Parathyroid adenoma (tissue), 2 donors: ENCODE data around the gene DACH1.

Source experiments
- H2AFZ ChIP-seq: fragments of 300-600 bp; sonication (generic); one replicate; pipeline ENCODE4 v1.7.0; 2017; ENCODE audit warnings: antibody characterized with exemption, mild to moderate bottlenecking
- H3K27ac ChIP-seq: fragments of 300-600 bp; sonication (generic); one replicate; pipeline ENCODE4 v1.7.0; 2017
- H3K27me3 ChIP-seq: fragments of 300-600 bp; sonication (generic); one replicate; pipeline ENCODE4 v1.7.0; 2017; ENCODE audit warnings: low read length; ENCODE audit not compliant: control insufficient read depth, insufficient read depth
- H3K36me3 ChIP-seq: fragments of 300-600 bp; sonication (generic); one replicate; pipeline ENCODE4 v1.7.0; 2017; ENCODE audit warnings: low read length; ENCODE audit not compliant: control insufficient read depth, insufficient read depth
- H3K4me1 ChIP-seq: fragments of 300-600 bp; sonication (generic); one replicate; pipeline ENCODE4 v1.7.0; 2017; ENCODE audit warnings: control low read depth
- H3K4me2 ChIP-seq: fragments of 300-600 bp; sonication (generic); one replicate; pipeline ENCODE4 v1.7.0; 2017; ENCODE audit warnings: low read length
- H3K4me3 ChIP-seq: fragments of 300-600 bp; sonication (generic); one replicate; pipeline ENCODE4 v1.7.0; 2017; ENCODE audit warnings: low read depth, low read length
- H3K79me2 ChIP-seq: fragments of 300-600 bp; sonication (generic); one replicate; pipeline ENCODE4 v1.7.0; 2017; ENCODE audit warnings: control low read depth
- H3K9ac ChIP-seq: fragments of 300-600 bp; sonication (generic); one replicate; pipeline ENCODE4 v1.7.0; 2017; ENCODE audit warnings: mild to moderate bottlenecking
- H3K9me3 ChIP-seq: fragments of 300-600 bp; sonication (generic); one replicate; pipeline ENCODE4 v1.7.0; 2017; ENCODE audit warnings: low read length; ENCODE audit not compliant: control insufficient read depth
- TF ChIP-seq, protein P1 (sequence below): fragments of 300-600 bp; sonication (generic); IDR thresholded peaks from one replicate; pipeline ENCODE4 v1.7.0; 2017; ENCODE audit warnings: antibody characterized with exemption, mild to moderate bottlenecking
- donor health status: primary hyperparathyroidism.

The DACH1 gene

DNA sequence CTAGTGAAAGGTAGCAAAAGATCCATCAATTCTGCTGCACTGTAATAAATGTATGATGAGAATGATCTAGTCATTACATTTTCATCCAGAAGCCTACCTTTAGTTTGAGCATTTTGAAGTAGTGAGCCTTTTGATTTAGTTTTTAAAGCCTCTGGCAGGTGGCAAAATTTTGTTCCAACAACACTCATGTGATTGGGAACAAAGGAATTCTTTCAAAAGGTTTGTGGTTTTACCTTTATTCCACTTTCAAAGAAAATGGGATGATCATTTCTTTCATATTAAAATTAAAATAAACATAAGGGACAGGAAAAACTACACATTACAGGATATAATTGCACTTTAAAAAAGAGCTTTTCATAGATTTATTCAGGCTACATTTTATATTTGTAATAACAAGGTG is 260.2 kb downstream of the DACH1 start:
- no peak overlapping the region for H3K9ac ChIP-seq
- H3K27ac ChIP-seq, result no peak overlapping the region
- H3K4me3 ChIP-seq, result no peak overlapping the region
- H3K36me3 ChIP-seq, result no peaks in the 10 kb centered on the region
- no peak overlapping the region for H2AFZ ChIP-seq
- TF ChIP-seq, protein P1, sequence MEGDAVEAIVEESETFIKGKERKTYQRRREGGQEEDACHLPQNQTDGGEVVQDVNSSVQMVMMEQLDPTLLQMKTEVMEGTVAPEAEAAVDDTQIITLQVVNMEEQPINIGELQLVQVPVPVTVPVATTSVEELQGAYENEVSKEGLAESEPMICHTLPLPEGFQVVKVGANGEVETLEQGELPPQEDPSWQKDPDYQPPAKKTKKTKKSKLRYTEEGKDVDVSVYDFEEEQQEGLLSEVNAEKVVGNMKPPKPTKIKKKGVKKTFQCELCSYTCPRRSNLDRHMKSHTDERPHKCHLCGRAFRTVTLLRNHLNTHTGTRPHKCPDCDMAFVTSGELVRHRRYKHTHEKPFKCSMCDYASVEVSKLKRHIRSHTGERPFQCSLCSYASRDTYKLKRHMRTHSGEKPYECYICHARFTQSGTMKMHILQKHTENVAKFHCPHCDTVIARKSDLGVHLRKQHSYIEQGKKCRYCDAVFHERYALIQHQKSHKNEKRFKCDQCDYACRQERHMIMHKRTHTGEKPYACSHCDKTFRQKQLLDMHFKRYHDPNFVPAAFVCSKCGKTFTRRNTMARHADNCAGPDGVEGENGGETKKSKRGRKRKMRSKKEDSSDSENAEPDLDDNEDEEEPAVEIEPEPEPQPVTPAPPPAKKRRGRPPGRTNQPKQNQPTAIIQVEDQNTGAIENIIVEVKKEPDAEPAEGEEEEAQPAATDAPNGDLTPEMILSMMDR, result no peak
- H3K27me3 ChIP-seq, result no peaks in the 10 kb centered on the region
- H3K4me2 ChIP-seq, result no peak overlapping the region
- no peaks in the 10 kb centered on the region for H3K79me2 ChIP-seq
- H3K9me3 ChIP-seq, result no peaks in the 10 kb centered on the region
- no peaks in the 10 kb centered on the region for H3K4me1 ChIP-seq

DNA sequence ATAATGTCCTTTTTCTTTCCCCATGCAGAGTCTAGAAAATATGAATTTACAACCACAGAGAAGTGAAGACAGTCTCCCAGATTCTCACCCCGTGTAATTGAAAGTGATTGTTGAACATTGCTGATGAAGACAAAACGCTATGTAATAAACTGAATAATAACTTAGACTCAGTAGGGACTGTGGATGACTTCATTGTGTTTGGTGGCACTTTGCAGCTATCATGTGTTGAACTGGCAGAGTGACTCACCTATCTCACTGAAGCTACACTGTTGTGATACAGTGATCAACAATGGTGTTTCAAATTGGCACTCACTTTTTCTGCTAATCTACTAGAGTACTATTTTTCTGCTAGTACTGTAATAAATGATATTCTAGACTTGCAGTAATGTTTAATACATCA is 261.3 kb downstream of the DACH1 start:
- no peaks in the 10 kb centered on the region for H3K79me2 ChIP-seq
- H3K9me3 ChIP-seq, result no peaks in the 10 kb centered on the region
- no peak overlapping the region for H3K27ac ChIP-seq
- H3K9ac ChIP-seq, result no peak overlapping the region
- H3K4me3 ChIP-seq, result no peak overlapping the region
- TF ChIP-seq, protein P1, result no peak
- no peaks in the 10 kb centered on the region for H3K36me3 ChIP-seq
- no peaks in the 10 kb centered on the region for H3K4me1 ChIP-seq
- no peaks in the 10 kb centered on the region for H3K27me3 ChIP-seq
- no peak overlapping the region for H3K4me2 ChIP-seq
- H2AFZ ChIP-seq, result no peak overlapping the region

DNA sequence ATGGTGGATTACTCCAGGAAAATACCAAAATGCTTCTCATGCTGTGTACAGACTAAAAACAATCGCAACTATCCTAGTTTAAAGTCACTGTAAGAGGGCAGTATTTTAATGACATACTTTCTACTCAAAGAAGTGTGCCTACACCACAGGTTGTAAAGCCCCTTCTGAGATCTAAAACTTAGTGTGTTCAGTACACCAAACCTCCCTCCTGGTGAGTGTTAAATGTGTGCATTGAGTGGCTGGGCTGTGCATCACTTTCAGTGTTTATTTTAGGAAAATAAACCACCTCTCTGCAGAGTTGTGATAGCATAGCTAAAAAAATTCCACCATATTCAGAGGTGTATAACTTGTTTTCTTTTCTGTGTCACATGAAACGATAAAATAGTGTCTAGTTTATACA is 263.7 kb downstream of the DACH1 start:
- Histone ChIP-seq H3K4me2 (no peak overlapping the region), H2AFZ (no peak overlapping the region), H3K4me3 (no peak overlapping the region), H3K79me2 (no peaks in the 10 kb centered on the region), H3K9ac (no peak overlapping the region), H3K9me3 (no peaks in the 10 kb centered on the region), H3K36me3 (no peaks in the 10 kb centered on the region), H3K27ac (no peak overlapping the region), H3K4me1 (no peaks in the 10 kb centered on the region), H3K27me3 (no peaks in the 10 kb centered on the region)
- TF ChIP-seq, protein P1, result no peak

DNA sequence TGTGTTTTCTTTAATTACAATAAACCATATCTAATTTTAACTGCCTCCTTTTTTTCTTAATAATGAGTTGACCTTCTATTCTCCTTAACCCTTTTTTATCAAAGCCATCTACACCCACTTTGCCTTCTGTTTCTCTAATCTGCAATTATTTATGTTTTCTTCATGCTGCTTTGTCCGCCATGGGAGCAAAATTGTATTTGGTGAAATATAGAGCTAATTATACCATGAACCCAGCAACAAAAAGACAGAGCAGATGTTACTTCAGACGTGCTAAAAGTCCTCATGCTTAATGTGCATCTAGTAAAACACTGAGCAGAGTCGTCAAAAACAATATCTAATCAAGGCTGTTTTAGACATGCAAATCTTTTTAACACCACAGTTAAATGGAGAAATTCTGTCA is 264.7 kb downstream of the DACH1 start:
- TF ChIP-seq, protein P1, result no peak
- no peaks in the 10 kb centered on the region for H3K79me2 ChIP-seq
- no peak overlapping the region for H3K4me3 ChIP-seq
- no peaks in the 10 kb centered on the region for H3K4me1 ChIP-seq
- H3K27ac ChIP-seq, result no peak overlapping the region
- no peaks in the 10 kb centered on the region for H3K27me3 ChIP-seq
- H2AFZ ChIP-seq, result no peak overlapping the region
- H3K36me3 ChIP-seq, result no peaks in the 10 kb centered on the region
- H3K9ac ChIP-seq, result no peak overlapping the region
- no peaks in the 10 kb centered on the region for H3K9me3 ChIP-seq
- no peak overlapping the region for H3K4me2 ChIP-seq

DNA sequence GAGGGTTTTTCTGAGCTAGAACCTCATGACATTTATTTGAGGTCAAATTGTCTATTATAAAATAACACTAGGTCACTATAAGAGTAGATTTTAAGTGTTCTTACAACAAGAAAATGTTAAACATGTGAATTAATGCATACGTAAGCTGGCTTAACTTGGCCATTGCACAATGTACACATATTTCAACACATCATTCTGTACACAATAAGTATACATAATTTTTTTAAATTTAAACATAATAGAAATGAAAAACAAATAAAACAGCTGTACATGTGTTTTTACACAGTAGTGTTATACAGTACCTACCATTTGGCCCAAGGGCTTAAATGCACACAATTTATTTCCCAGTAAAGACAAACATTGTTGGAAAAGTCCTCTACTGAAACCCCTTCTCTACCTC is 269.9 kb downstream of the DACH1 start:
- no peak overlapping the region for H3K4me3 ChIP-seq
- no peaks in the 10 kb centered on the region for H3K27me3 ChIP-seq
- H2AFZ ChIP-seq, result no peak overlapping the region
- TF ChIP-seq, protein P1, result no peak
- H3K27ac ChIP-seq, result no peak overlapping the region
- no peaks in the 10 kb centered on the region for H3K9me3 ChIP-seq
- H3K9ac ChIP-seq, result no peak overlapping the region
- H3K36me3 ChIP-seq, result no peaks in the 10 kb centered on the region
- no peak overlapping the region for H3K4me2 ChIP-seq
- no peaks in the 10 kb centered on the region for H3K4me1 ChIP-seq
- no peaks in the 10 kb centered on the region for H3K79me2 ChIP-seq
